ENCODE measurements around the gene SSU72.
A peak's percentile ranks its signal among the peaks of the same experiment; 100 is the strongest.

SSU72 gene

GRCh38 chr1:1583347-1584010, 8.8 kb upstream of the SSU72 start:
- in situ Hi-C loops (cut with MboI; ENCODE audit: low pct_unique_long_range_greater_than_20kb, low sequenced_read_pairs, unreplicated experiment): no loop called here
- no peak for TF ChIP-seq CTCF (IDR thresholded peaks at IDR 0.05; ENCODE audit: extremely low read depth, insufficient read depth, missing control alignments)
- DNase-seq (ENCODE audit: low spot score): no peak

GRCh38 chr1:1582585-1583346, 8.1 kb upstream of the SSU72 start:
- in situ Hi-C loops (cut with MboI; ENCODE audit: low pct_unique_long_range_greater_than_20kb, low sequenced_read_pairs, unreplicated experiment): no loop called here
- DNase-seq (ENCODE audit: low spot score): no peak
- no peak for TF ChIP-seq CTCF (IDR thresholded peaks at IDR 0.05; ENCODE audit: extremely low read depth, insufficient read depth, missing control alignments)

GRCh38 chr1:1578371-1578940, 3.8 kb upstream of the SSU72 start:
- DNase-seq (ENCODE audit: low spot score): no peak
- in situ Hi-C loops (cut with MboI; ENCODE audit: low pct_unique_long_range_greater_than_20kb, low sequenced_read_pairs, unreplicated experiment): no loop called here
- TF ChIP-seq CTCF (IDR thresholded peaks at IDR 0.05; ENCODE audit: extremely low read depth, insufficient read depth, missing control alignments): no peak

DNA sequence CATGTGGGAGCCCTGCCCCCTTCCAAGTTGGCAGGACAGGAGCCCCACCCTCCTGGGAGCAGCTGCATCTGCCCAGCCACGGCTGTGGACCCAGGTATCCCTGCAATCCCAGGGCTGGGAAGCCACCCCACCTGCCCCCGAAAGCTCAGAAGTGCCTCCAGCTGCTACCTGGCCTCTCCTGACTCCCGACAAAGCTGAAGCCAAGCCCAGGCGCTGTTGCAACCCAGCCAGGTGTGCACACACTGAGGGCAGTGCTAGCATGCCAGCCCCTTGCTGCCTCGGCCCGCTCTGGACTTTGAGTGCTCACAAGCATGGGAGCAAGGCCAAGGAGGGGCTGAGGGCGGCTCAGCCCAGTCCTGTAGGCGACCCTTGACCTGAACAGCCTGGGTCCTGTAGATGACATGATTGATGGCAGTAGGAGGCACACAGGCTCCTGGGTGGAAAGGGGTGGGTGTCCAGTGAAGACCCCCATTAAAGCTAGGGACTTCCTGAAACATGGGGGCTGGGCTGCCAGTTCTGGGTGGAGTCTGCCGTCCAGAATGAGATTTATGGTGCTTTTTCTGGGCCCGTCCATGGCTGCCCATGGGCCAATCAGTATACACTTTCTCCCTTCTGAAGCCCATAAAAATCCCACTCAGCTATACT, 2.8 kb upstream of the SSU72 start:
- no peak for TF ChIP-seq CTCF (IDR thresholded peaks at IDR 0.05; ENCODE audit: extremely low read depth, insufficient read depth, missing control alignments)
- in situ Hi-C loops (cut with MboI; ENCODE audit: low pct_unique_long_range_greater_than_20kb, low sequenced_read_pairs, unreplicated experiment): no loop called here
- no peak for DNase-seq (ENCODE audit: low spot score)

DNA sequence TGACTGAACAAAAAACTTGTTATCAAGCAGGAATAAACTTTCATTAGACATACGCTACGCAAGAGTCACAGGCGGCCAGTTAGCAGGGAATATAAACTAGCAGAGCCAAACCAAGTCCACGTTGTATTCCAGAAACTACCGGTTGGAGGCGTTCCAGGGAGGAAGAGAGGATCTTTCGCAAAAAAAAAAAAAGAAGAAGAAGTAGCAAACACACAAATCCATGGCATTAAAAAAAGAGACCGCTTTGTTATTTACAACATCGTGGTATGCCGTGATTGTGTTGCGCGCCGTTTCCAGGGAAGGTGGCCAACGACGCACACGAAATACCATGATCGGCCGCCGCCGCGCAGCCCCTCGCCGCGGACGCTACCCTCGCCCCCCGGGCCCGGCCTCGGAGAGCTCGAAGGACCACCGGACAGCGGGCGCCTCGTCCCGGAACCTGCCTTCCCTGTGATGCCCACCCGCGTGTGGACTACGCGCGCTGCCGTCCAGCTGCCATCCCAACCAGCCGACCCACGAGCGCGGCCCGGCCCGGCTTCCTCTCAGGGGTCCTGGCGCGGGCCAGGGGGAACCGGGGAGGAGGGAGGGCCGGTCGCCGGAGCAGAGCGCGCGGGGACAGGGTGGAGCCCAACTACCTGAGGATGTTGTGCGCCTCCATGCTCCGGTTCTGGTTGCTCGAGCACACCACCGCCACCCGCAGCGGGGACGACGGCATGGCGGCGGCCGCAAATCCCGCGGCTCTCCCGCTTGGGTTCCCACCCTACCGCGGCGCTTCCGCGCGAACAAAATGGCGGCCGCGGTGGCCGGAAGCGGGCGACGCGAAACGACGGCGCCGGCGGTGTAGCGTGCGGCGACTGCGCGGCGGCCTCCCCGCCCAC, 581 bp downstream of the SSU72 start:
- in situ Hi-C loops (cut with MboI; ENCODE audit: low pct_unique_long_range_greater_than_20kb, low sequenced_read_pairs, unreplicated experiment): no loop called here
- peak; percentile 21 for TF ChIP-seq CTCF (IDR thresholded peaks at IDR 0.05; ENCODE audit: extremely low read depth, insufficient read depth, missing control alignments)
- DNase-seq (ENCODE audit: low spot score): peak; percentile 90

DNA sequence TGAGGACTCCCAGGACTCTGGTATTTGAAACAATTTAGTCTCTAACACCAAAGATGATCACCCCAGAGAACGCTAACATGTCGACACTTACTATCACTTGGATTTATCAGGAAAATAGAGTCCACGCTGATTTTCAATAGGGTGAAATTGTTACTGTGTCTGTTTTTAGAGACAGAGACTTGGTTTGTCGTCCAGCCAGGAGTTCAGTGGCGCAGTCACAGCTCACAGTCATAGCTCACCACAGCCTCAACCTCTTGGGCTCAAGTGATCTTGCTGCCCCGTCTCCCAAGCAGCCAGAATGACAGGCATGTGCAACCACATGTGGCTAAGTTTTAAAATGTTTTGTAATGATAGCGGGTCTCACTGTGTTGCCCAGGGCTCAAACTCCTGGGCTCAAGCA, 5.3 kb downstream of the SSU72 start:
- in situ Hi-C loops (cut with MboI; ENCODE audit: low pct_unique_long_range_greater_than_20kb, low sequenced_read_pairs, unreplicated experiment): no loop called here
- no peak for DNase-seq (ENCODE audit: low spot score)
- no peak for TF ChIP-seq CTCF (IDR thresholded peaks at IDR 0.05; ENCODE audit: extremely low read depth, insufficient read depth, missing control alignments)

All from GM13977 (cell line).